K562 (cell line): ENCODE measurements around the gene CLPSL1. TPM values are rescaled to one million over a fixed set of nuclear protein-coding genes. Genes with fewer than 3 reads are reported as not detected.

Experiments
- BCL6 ChIP-seq: fragments of 250-450 bp; sonication (Bioruptor Pico); IDR thresholded peaks from 2 replicates; pipeline ENCODE4 v1.4.0; 2020
- EGR1 ChIP-seq: fragments of 450-650 bp; conservative IDR thresholded peaks from 2 replicates; pipeline ENCODE4 v1.6.1; 2017; ENCODE audit warnings: mild to moderate bottlenecking
- NFE2 ChIP-seq: IDR thresholded peaks from 2 replicates; pipeline ENCODE4 v1.6.1; 2014; ENCODE audit warnings: antibody characterized with exemption, low read depth
- PTRF ChIP-seq: fragments of 450-650 bp; IDR thresholded peaks from 2 replicates; pipeline ENCODE4 v1.6.1; 2016; ENCODE audit warnings: mild to moderate bottlenecking, missing genetic modification characterization, missing compliant biosample characterization
- RBM25 ChIP-seq: fragments of 200-400 bp; formaldehyde crosslinking; IDR thresholded peaks from 2 replicates; pipeline ENCODE4 v1.6.1; 2018; ENCODE audit warnings: low read length, low read depth, moderate library complexity; ENCODE audit not compliant: severe bottlenecking
- SIRT6 ChIP-seq: IDR thresholded peaks from one replicate; pipeline ENCODE4 v1.6.1; 2012; ENCODE audit warnings: low read depth, mild to moderate bottlenecking, control low read depth, inconsistent platforms, low read length, moderate library complexity
- SMARCE1 ChIP-seq: fragments of 450-650 bp; IDR thresholded peaks from 2 replicates; pipeline ENCODE4 v1.7.1; 2016; ENCODE audit warnings: mild to moderate bottlenecking
- YBX1 ChIP-seq: fragments of 450-650 bp; IDR thresholded peaks from 2 replicates; pipeline ENCODE4 v1.7.1; 2016; ENCODE audit warnings: mild to moderate bottlenecking
- ZBTB34 ChIP-seq: fragments of 250-450 bp; sonication (Bioruptor Pico); IDR thresholded peaks from 2 replicates; pipeline ENCODE4 v1.8.0; 2021; ENCODE audit warnings: mild to moderate bottlenecking, moderate library complexity
- ZBTB40 ChIP-seq, 2 experiments: fragments of 450-650 bp in 1 of 2; sonication (generic) in 1 of 2; formaldehyde crosslinking in 1 of 2; IDR thresholded peaks; 2 replicates each; pipeline versions ENCODE4 v1.7.1 to v1.9.0; 2016 to 2022; ENCODE audit warnings: inconsistent platforms in 1 of 2, mild to moderate bottlenecking in 1 of 2, missing genetic modification reagents in 1 of 2
- ZNF224 ChIP-seq: sonication (generic); formaldehyde crosslinking; IDR thresholded peaks from 2 replicates; pipeline ENCODE4 v1.8.0; 2022; ENCODE audit warnings: mild to moderate bottlenecking, missing genetic modification reagents
- ZNF511 ChIP-seq: sonication (generic); formaldehyde crosslinking; IDR thresholded peaks from 2 replicates; pipeline ENCODE4 v1.8.0; 2022; ENCODE audit warnings: mild to moderate bottlenecking, missing genetic modification reagents
- ZNF639 ChIP-seq, 2 experiments: fragments of 200-800 bp in 1 of 2; sonication (Bioruptor generic) in 1 of 2; sonication (generic) in 1 of 2; formaldehyde crosslinking in 1 of 2; IDR thresholded peaks in 1 of 2; conservative IDR thresholded peaks in 1 of 2; 2 replicates each; pipeline versions ENCODE4 v1.5.0 to v1.6.1; 2016 to 2020; ENCODE audit warnings: missing compliant biosample characterization in 1 of 2, missing genetic modification characterization in 1 of 2, missing genetic modification reagents in 1 of 2
- polyA plus RNA-seq, 8 experiments: library from polyadenylated mRNA; depleted of rRNA in 4 of 8; stranded (reverse) in 5 of 8; unstranded in 3 of 8; fragments of >200 nt; fragmentation: Nextera tagmentation in 2 of 8; fragmentation: Illumina TruSeq in 1 of 8; extraction: Ambion mirVana in 2 of 8; extraction: Trizol in 1 of 8; gene quantifications; 2 replicates each; pipeline versions ENCODE4 v1.2.1 to v1.2.3, GENCODE V29; 2011 to 2014; ENCODE audit warnings: inconsistent platforms in 1 of 8, missing spikeins in 1 of 8
- total RNA-seq, 7 experiments: library from RNA; depleted of rRNA in 6 of 7; stranded (reverse); fragments of >200 nt in 6 of 7; fragmentation: Illumina TruSeq in 2 of 7; extraction: Trizol in 2 of 7; gene quantifications; 2 replicates each; pipeline versions ENCODE4 v1.2.1 to v1.2.3, GENCODE V29; 2011 to 2021; ENCODE audit warnings: low replicate concordance in 1 of 7

CLPSL1 gene
- total and polyA plus RNA-seq, 9 of the 15 experiments (the other 6 are each of a cell fraction or from before 2014, with no cell fraction given): not detected

GRCh38 chr6:35795453-35796071 lies 14.7 kb downstream of the CLPSL1 start (continued):
- TF ChIP-seq ZBTB40 (IDR thresholded peaks at IDR 0.05) (no peak), ZBTB40 (CRISPR knock-in tag; IDR thresholded peaks at IDR 0.05) (no peak), ZNF224 (CRISPR knock-in tag) (no peak), PTRF (tag) (no peak), RBM25 (peak; percentile 81), ZNF639 (CRISPR knock-in tag; conservative IDR thresholded peaks at IDR 0.05 in 1 of 2, IDR thresholded peaks at IDR 0.05 in 1 of 2) (no peak), SIRT6 (no peak), SMARCE1 (no peak), ZNF511 (CRISPR knock-in tag) (no peak; the same call in 1 of the 2 replicates), YBX1 (no peak), ZBTB34 (CRISPR knock-in tag) (no peak), NFE2 (no peak), BCL6 (CRISPR knock-in tag) (no peak), EGR1 (0 out of 2 replicates have a peak, but pooled peaks have one; percentile 6)
